ENCODE data around the gene MARCKS.

MARCKS gene

DNA sequence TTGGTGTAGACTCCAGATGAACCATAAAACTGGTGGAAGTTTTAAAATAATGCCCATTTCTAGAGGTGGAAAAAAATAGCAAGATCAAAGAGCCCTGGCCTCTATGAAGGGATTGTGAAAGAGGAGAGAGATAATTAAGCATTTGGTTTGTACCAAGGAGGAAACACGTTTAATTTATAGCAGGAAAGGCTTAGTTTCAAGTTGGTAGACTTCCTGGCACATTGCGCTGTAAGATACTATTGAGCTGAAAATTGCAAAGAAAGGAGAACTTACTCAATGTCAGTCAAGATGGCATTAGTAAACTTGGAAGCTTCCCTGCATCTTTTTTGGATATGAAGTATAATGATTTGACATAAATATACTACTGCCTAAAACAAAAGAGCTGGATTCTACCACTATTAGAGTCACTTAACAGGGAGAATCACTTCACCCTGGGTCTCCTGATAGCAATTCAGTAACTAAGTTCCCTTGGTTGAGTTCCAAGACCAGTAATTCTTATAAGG, 24.4 kb downstream of the MARCKS start:
- TF ChIP-seq, protein P1, sequence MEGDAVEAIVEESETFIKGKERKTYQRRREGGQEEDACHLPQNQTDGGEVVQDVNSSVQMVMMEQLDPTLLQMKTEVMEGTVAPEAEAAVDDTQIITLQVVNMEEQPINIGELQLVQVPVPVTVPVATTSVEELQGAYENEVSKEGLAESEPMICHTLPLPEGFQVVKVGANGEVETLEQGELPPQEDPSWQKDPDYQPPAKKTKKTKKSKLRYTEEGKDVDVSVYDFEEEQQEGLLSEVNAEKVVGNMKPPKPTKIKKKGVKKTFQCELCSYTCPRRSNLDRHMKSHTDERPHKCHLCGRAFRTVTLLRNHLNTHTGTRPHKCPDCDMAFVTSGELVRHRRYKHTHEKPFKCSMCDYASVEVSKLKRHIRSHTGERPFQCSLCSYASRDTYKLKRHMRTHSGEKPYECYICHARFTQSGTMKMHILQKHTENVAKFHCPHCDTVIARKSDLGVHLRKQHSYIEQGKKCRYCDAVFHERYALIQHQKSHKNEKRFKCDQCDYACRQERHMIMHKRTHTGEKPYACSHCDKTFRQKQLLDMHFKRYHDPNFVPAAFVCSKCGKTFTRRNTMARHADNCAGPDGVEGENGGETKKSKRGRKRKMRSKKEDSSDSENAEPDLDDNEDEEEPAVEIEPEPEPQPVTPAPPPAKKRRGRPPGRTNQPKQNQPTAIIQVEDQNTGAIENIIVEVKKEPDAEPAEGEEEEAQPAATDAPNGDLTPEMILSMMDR (IDR thresholded peaks at IDR 0.05; ENCODE audit: insufficient read depth, low read length, poor library complexity, severe bottlenecking) = no peak
- no peak for DNase-seq (ENCODE audit: extremely low read depth, insufficient read length)
- H3K36me3 ChIP-seq (ENCODE audit: control insufficient read depth, insufficient read depth, low read length) = no peaks in the 10 kb centered on the region
- no peak overlapping the region for H3K4me3 ChIP-seq (replicated peaks; ENCODE audit: low read depth, low read length)
- H3K27me3 ChIP-seq (replicated peaks; ENCODE audit: control insufficient read depth, insufficient read depth, low read length) = no peaks in the 10 kb centered on the region

- no peak for DNase-seq (ENCODE audit: extremely low read depth, insufficient read length)
- Histone ChIP-seq H3K4me3 (replicated peaks; ENCODE audit: low read depth, low read length) (no peak overlapping the region), H3K36me3 (ENCODE audit: control insufficient read depth, insufficient read depth, low read length) (no peaks in the 10 kb centered on the region), H3K27me3 (replicated peaks; ENCODE audit: control insufficient read depth, insufficient read depth, low read length) (no peaks in the 10 kb centered on the region)
- TF ChIP-seq, protein P1 (IDR thresholded peaks at IDR 0.05; ENCODE audit: insufficient read depth, low read length, poor library complexity, severe bottlenecking) = no peak
Measured at GRCh38 chr6:113882336-113883022, 25.3 kb downstream of the MARCKS start.

DNA sequence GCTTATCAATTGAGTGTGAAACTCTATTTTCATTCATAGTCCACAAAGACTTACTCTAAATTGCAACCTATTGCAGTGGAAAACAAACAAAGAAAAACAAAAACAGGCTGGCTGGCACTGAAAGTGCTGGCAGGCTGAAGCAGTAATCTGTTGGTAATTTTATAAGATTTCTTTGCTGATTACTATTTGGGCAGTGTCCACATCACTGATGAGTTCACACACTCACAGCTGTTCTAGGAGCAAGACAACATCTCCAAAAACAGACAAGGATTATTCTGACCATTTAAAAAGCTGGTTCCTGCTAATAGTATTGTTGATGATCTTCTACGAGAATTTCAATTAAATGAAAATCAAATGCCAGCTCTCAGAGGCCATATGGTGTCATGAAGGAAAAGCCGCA, 26.9 kb downstream of the MARCKS start:
- TF ChIP-seq, protein P1 (IDR thresholded peaks at IDR 0.05; ENCODE audit: insufficient read depth, low read length, poor library complexity, severe bottlenecking) = no peak
- H3K27me3 ChIP-seq (replicated peaks; ENCODE audit: control insufficient read depth, insufficient read depth, low read length) = no peaks in the 10 kb centered on the region
- H3K36me3 ChIP-seq (ENCODE audit: control insufficient read depth, insufficient read depth, low read length) = no peaks in the 10 kb centered on the region
- H3K4me3 ChIP-seq (replicated peaks; ENCODE audit: low read depth, low read length) = no peak overlapping the region
- DNase-seq (ENCODE audit: extremely low read depth, insufficient read length) = no peak

DNA sequence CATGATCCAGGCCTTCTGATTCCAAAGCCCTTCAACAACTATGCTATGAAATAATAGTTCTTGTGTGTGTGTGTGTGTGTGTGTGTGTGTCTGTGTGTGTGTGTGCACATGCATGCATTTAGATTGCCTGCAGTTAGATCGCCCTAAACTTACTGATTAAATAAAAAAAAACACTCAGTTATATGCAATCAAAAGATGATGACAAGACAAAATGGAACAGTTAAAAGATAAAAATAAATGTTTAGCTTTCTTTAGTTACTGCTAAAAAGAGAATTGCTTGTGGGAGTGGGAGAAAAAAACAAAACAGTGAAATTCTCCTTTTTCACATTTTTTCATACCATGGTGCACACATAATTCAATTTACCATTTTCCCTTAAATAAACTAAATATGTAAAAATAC, 29.4 kb downstream of the MARCKS start:
- DNase-seq (ENCODE audit: extremely low read depth, insufficient read length) = no peak
- Histone ChIP-seq H3K27me3 (replicated peaks; ENCODE audit: control insufficient read depth, insufficient read depth, low read length) (no peaks in the 10 kb centered on the region), H3K36me3 (ENCODE audit: control insufficient read depth, insufficient read depth, low read length) (no peaks in the 10 kb centered on the region), H3K4me3 (replicated peaks; ENCODE audit: low read depth, low read length) (no peak overlapping the region)
- TF ChIP-seq, protein P1 (IDR thresholded peaks at IDR 0.05; ENCODE audit: insufficient read depth, low read length, poor library complexity, severe bottlenecking) = no peak

DNA sequence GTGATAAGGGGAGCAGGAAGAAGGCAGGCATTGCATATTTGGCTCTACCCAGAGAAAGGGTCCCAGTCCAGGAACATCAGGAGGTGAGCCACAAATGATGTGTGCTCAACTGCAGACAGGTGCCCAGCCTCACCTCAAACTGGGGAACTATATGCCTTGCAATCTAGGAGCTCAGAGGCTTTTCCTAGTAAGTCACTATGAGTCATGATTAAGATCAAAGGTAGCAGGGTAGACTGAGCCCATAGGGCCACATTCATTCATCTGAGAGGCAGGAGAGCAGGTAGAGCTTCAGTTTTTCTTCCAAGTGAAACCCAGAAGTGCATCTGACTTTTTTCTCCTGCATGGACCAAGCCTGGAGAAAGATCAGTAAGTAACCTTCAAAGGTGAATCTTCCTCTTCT, 31.3 kb downstream of the MARCKS start:
- Histone ChIP-seq H3K36me3 (ENCODE audit: control insufficient read depth, insufficient read depth, low read length) (no peaks in the 10 kb centered on the region), H3K4me3 (replicated peaks; ENCODE audit: low read depth, low read length) (no peak overlapping the region), H3K27me3 (replicated peaks; ENCODE audit: control insufficient read depth, insufficient read depth, low read length) (no peaks in the 10 kb centered on the region)
- TF ChIP-seq, protein P1 (IDR thresholded peaks at IDR 0.05; ENCODE audit: insufficient read depth, low read length, poor library complexity, severe bottlenecking) = no peak
- DNase-seq (ENCODE audit: extremely low read depth, insufficient read length) = no peak

Data from GM06990 (cell line).